ENCODE measurements around the gene HNMT.

Gene HNMT

GRCh38 chr2:137942037-137942832 is 22.0 kb upstream of the HNMT start:
- TF ChIP-seq ZFX (IDR thresholded peaks at IDR 0.05; ENCODE audit: borderline replicate concordance) (no peak), CTCF (IDR thresholded peaks at IDR 0.05) (no peak)
- no peak overlapping the region for H3K27ac ChIP-seq

GRCh38 chr2:137942833-137943677 is 21.2 kb upstream of the HNMT start:
- H3K27ac ChIP-seq = no peak overlapping the region
- TF ChIP-seq ZFX (IDR thresholded peaks at IDR 0.05; ENCODE audit: borderline replicate concordance) (no peak), CTCF (IDR thresholded peaks at IDR 0.05) (no peak)

GRCh38 chr2:137943678-137944347 is 20.5 kb upstream of the HNMT start:
- H3K27ac ChIP-seq = no peak overlapping the region
- TF ChIP-seq ZFX (IDR thresholded peaks at IDR 0.05; ENCODE audit: borderline replicate concordance) (no peak), CTCF (IDR thresholded peaks at IDR 0.05) (no peak)

- no peak overlapping the region for H3K27ac ChIP-seq
- TF ChIP-seq CTCF (IDR thresholded peaks at IDR 0.05) = no peak
- no peak for TF ChIP-seq ZFX (IDR thresholded peaks at IDR 0.05; ENCODE audit: borderline replicate concordance)
Measured at GRCh38 chr2:137944714-137945113, 19.6 kb upstream of the HNMT start.

- TF ChIP-seq ZFX (IDR thresholded peaks at IDR 0.05; ENCODE audit: borderline replicate concordance) (no peak), CTCF (IDR thresholded peaks at IDR 0.05) (no peak)
- no peak overlapping the region for H3K27ac ChIP-seq
Measured at GRCh38 chr2:137945229-137945628, 19.0 kb upstream of the HNMT start.

GRCh38 chr2:137946227-137946626 is 18.0 kb upstream of the HNMT start:
- TF ChIP-seq ZFX (IDR thresholded peaks at IDR 0.05; ENCODE audit: borderline replicate concordance) (no peak), CTCF (IDR thresholded peaks at IDR 0.05) (no peak)
- no peak overlapping the region for H3K27ac ChIP-seq

All from 22Rv1 (cell line).